Subcutaneous preadipocyte (primary cell): ENCODE results near the gene PHTF1. TPM values are rescaled to one million over a fixed set of nuclear protein-coding genes. Genes with fewer than 3 reads are reported as not detected.

Experiments used
- total RNA-seq: library from RNA; depleted of rRNA; stranded (reverse); fragments of >200 nt; gene quantifications from 2 replicates; pipeline ENCODE4 v1.2.3, GENCODE V29; 2012

Gene PHTF1
- 23.3 and 25.7 TPM in 2 replicates for total RNA-seq

DNA sequence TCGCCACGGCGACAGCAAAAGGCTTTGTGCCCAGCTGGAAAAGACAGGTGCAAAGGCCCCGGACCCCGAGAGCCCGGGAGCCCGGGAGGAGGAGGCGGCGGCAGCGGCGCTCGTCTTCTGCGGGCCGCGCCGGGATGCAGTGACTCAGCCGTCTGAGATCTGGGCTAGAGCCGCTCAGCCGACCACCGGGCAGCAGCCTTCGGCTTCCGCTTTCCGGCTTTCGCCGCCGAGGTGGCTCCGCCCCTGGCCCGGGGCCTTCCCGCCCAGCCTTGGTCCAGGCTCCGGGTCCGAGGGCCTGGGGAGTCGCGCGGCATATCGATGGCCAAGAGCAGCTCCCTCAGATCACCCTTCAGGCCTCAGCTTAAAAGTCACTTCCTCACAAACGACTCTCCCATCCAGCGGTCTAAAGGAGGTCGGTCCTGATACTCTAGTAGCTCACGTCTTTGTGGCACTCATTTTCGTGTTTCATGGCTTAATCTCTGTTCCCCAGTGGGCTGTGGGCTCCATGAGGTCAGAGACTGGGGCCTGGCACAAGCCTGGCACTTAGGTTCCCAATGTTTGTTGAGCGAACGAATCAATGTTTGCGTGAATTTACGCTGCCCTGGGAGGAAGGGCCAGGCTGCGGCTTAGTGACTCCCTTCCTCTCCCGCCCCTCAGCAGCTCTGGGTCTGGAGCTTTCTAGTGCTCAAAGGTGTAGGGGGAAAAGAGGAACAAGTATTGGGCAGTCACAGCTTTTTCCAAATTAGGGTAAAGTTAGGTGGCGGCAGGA is at the start of gene PHTF1:
TSS of gene PHTF1 (minus strand) at position 154 of the 769 bp plus-strand sequence. CDS start 783 bp downstream, outside the sequence.

Other genes with a start within 250 kb of the PHTF1 start
- gene RSBN1, start 53.0 kb upstream of the PHTF1 start, total RNA-seq, result 8.8 and 12.9 TPM in 2 replicates
- gene PTPN22, start 112.2 kb upstream of the PHTF1 start, total RNA-seq, result 0.37 and 0.59 TPM in 2 replicates
- gene BCL2L15, start 128.1 kb upstream of the PHTF1 start, total RNA-seq, result 0.59 and 1.8 TPM in 2 replicates
- 15.1 and 15.4 TPM in 2 replicates for gene AP4B1, start 145.3 kb upstream of the PHTF1 start, total RNA-seq
- 5.9 and 9.0 TPM in 2 replicates for gene DCLRE1B, start 145.8 kb upstream of the PHTF1 start, total RNA-seq
- 11.4 and 17.0 TPM in 2 replicates for gene HIPK1, start 169.8 kb upstream of the PHTF1 start, total RNA-seq
- 19.8 and 22.7 TPM in 2 replicates for gene OLFML3, start 220.0 kb upstream of the PHTF1 start, total RNA-seq